ENCODE measurements around the gene SPOP. TPM values are rescaled to one million over a fixed set of nuclear protein-coding genes. Genes with fewer than 3 reads are reported as not detected.

Gene SPOP
- total and polyA plus RNA-seq, 9 of the 15 experiments (the other 6 are each of a cell fraction or from before 2014, with no cell fraction given), result 34.2 to 65.9 (median 39.7) TPM

GRCh38 chr17:49577650-49577934 is 100.3 kb downstream of the SPOP start (continued):
- TF ChIP-seq, protein P1, sequence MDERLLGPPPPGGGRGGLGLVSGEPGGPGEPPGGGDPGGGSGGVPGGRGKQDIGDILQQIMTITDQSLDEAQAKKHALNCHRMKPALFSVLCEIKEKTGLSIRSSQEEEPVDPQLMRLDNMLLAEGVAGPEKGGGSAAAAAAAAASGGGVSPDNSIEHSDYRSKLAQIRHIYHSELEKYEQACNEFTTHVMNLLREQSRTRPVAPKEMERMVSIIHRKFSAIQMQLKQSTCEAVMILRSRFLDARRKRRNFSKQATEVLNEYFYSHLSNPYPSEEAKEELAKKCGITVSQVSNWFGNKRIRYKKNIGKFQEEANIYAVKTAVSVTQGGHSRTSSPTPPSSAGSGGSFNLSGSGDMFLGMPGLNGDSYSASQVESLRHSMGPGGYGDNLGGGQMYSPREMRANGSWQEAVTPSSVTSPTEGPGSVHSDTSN (CRISPR knock-in tag; IDR thresholded peaks at IDR 0.05; ENCODE audit: low read depth), result no peak
- TF ChIP-seq, protein P1 (tag; conservative IDR thresholded peaks at IDR 0.05; ENCODE audit: low read depth), result no peak
- TF ChIP-seq THAP7 (CRISPR knock-in tag; IDR thresholded peaks at IDR 0.05), result no peak
- no peak for TF ChIP-seq ZNF551 (CRISPR knock-in tag; IDR thresholded peaks at IDR 0.05)
- TF ChIP-seq CBX2 (IDR thresholded peaks at IDR 0.05; ENCODE audit: insufficient read depth, low read length, poor library complexity, severe bottlenecking), result no peak
- no peak for TF ChIP-seq ZNF253 (CRISPR knock-in tag; conservative IDR thresholded peaks at IDR 0.05)
- TF ChIP-seq STAT5A (IDR thresholded peaks at IDR 0.05; ENCODE audit: borderline replicate concordance, low read length), result no peak
- peak; percentile 73 to 89 for TF ChIP-seq KDM1A (IDR thresholded peaks at IDR 0.05)
- TF ChIP-seq SRF (CRISPR knock-in tag; IDR thresholded peaks at IDR 0.05), result no peak
- no peak for TF ChIP-seq SMAD1 (IDR thresholded peaks at IDR 0.05; ENCODE audit: low read depth, low read length, partially characterized antibody)
- no peak for TF ChIP-seq MYC (IDR thresholded peaks at IDR 0.05; ENCODE audit: low read depth, low read length)
- TF ChIP-seq MYC (CRISPR knock-in tag; IDR thresholded peaks at IDR 0.05; ENCODE audit: borderline replicate concordance, low read depth), result no peak
- TF ChIP-seq RBM25 (IDR thresholded peaks at IDR 0.05; ENCODE audit: low read depth, low read length, severe bottlenecking), result peak; percentile 95
- TF ChIP-seq, protein P2, sequence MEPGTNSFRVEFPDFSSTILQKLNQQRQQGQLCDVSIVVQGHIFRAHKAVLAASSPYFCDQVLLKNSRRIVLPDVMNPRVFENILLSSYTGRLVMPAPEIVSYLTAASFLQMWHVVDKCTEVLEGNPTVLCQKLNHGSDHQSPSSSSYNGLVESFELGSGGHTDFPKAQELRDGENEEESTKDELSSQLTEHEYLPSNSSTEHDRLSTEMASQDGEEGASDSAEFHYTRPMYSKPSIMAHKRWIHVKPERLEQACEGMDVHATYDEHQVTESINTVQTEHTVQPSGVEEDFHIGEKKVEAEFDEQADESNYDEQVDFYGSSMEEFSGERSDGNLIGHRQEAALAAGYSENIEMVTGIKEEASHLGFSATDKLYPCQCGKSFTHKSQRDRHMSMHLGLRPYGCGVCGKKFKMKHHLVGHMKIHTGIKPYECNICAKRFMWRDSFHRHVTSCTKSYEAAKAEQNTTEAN (CRISPR knock-in tag; IDR thresholded peaks at IDR 0.05), result no peak
- TF ChIP-seq, protein P3, sequence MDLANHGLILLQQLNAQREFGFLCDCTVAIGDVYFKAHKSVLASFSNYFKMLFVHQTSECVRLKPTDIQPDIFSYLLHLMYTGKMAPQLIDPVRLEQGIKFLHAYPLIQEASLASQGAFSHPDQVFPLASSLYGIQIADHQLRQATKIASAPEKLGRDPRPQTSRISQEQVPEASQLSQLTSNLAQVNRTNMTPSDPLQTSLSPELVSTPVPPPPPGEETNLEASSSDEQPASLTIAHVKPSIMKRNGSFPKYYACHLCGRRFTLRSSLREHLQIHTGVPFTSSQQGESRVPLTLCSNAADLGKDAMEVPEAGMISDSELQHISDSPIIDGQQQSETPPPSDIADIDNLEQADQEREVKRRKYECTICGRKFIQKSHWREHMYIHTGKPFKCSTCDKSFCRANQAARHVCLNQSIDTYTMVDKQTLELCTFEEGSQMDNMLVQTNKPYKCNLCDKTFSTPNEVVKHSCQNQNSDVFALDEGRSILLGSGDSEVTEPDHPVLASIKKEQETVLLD (IDR thresholded peaks at IDR 0.05), result no peak
- TF ChIP-seq ZNF764 (CRISPR knock-in tag; IDR thresholded peaks at IDR 0.05; ENCODE audit: low read depth), result no peak
- TF ChIP-seq MXI1 (IDR thresholded peaks at IDR 0.05; ENCODE audit: low read depth, low read length), result no peak
- 0 out of 3 replicates have a peak, but pooled peaks of 1 of the 2 experiments have one; percentile 19 for TF ChIP-seq CBX3 (IDR thresholded peaks at IDR 0.05; ENCODE audit: borderline replicate concordance in 1 of 2, low read length in 2 of 2)
- TF ChIP-seq ZNF511 (CRISPR knock-in tag; IDR thresholded peaks at IDR 0.05), result peak; percentile 43; the same call in 1 of the 2 replicates
- no peak for TF ChIP-seq EHMT2 (IDR thresholded peaks at IDR 0.05)
- TF ChIP-seq XRCC4 (IDR thresholded peaks at IDR 0.05; ENCODE audit: extremely low read depth, insufficient read depth, insufficient read length), result no peak
- TF ChIP-seq CCNT2 (IDR thresholded peaks at IDR 0.05; ENCODE audit: borderline replicate concordance, extremely low read depth, insufficient read length, low read depth, low read length), result no peak
- TF ChIP-seq ADNP (tag; IDR thresholded peaks at IDR 0.05), result peak; percentile 73
- peak; percentile 47; the same call in 1 of the 2 replicates for TF ChIP-seq NCOA1 (IDR thresholded peaks at IDR 0.05; ENCODE audit: low read depth)
